AG10803 (cell line): ENCODE data around the gene CARD11.

Experiments used
- DNase-seq: peaks from one replicate; pipeline ENCODE4 v3.0.0; 2010; ENCODE audit warnings: low read depth
- H3K4me3 ChIP-seq: 2 replicates; pipeline ENCODE4 v1.5.1; 2011; ENCODE audit warnings: mild to moderate bottlenecking, low read length, control low read depth
- TF ChIP-seq, protein P1 (sequence below): conservative IDR thresholded peaks from 2 replicates; pipeline ENCODE4 v1.5.1; 2011; ENCODE audit warnings: mild to moderate bottlenecking, low read length, control low read depth, inconsistent platforms

CARD11 gene

DNA sequence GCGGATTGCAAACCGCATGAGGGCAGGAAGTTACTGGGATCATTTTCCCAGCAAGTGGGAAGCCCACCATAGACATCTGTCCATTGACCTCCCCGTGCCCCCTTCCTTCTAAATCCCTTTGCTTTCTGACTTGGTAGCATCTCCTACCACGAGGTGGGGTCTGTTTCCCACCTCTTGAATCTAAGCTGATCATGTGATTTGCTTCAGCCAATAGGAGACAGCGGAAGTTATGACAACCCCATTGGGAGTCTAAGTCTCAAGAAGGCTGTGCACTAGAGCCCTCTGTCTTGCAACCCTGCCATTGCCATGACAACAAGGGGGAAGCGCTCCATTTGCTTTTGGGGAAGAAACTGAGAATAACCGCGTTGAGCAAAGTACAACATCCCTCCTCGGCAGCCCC lies 39.2 kb upstream of the CARD11 start:
- TF ChIP-seq, protein P1, sequence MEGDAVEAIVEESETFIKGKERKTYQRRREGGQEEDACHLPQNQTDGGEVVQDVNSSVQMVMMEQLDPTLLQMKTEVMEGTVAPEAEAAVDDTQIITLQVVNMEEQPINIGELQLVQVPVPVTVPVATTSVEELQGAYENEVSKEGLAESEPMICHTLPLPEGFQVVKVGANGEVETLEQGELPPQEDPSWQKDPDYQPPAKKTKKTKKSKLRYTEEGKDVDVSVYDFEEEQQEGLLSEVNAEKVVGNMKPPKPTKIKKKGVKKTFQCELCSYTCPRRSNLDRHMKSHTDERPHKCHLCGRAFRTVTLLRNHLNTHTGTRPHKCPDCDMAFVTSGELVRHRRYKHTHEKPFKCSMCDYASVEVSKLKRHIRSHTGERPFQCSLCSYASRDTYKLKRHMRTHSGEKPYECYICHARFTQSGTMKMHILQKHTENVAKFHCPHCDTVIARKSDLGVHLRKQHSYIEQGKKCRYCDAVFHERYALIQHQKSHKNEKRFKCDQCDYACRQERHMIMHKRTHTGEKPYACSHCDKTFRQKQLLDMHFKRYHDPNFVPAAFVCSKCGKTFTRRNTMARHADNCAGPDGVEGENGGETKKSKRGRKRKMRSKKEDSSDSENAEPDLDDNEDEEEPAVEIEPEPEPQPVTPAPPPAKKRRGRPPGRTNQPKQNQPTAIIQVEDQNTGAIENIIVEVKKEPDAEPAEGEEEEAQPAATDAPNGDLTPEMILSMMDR = no peak
- DNase-seq = no peak
- H3K4me3 ChIP-seq = no peak overlapping the region

DNA sequence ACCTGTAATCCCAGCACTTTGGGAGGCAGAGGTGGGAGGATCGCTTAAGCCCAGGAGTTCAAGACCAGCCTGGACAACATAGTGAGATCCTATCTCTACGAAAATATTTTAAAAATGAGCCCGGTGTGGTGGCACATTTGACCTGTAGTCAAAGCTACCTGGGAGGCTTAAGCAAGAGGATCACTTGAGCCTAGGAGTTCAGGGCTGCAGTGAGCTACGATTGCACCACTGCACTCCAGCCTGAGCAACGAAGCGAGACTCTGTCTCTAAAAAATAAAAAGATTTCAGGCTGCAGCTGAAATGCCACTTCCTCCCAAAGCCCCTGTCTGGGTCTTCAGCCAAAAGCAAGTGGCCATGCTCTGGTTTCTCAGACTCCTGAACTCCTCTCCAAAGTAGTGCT lies 38.7 kb upstream of the CARD11 start:
- TF ChIP-seq, protein P1 = no peak
- no peak for DNase-seq
- no peak overlapping the region for H3K4me3 ChIP-seq

DNA sequence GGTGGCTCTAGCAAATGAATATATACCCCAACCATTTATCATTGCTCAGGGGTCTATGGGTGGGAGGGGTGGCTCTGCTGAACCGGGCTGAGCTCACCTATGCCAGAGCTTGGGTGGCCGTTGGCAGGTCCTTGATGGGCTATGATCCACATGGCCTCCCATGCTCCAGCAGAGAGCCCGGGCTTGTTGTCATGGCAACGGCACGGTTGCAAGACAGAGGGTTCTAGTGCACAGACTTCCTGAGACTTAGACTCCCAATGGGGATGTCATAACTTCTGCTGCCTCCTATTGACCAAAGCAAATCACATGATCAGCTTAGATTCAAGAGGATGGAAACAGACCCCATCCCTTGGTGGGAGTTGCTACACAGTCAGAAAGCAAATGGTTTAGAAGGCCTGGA lies 36.4 kb upstream of the CARD11 start:
- DNase-seq = no peak
- TF ChIP-seq, protein P1 = no peak
- H3K4me3 ChIP-seq = no peak overlapping the region

DNA sequence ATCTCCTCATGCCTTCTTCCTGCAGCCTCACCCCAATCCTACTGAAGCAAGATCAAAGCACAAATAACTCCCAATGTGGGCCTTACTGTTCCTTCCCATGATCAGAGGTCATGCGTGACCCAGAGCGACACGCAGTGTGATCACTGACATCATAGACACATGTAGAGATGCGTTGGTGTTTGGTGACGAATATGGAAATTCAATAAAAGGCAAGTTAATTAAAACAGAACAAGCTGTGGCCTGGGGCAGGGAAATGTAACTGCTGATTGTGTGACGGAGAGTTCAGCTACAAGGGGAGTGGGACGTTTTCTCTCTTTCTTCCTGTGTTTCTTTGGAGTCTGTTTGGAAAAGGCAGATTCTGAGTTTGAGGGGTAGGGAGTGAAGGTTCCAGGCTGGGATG lies 34.8 kb upstream of the CARD11 start:
- no peak for DNase-seq
- no peak overlapping the region for H3K4me3 ChIP-seq
- TF ChIP-seq, protein P1 = no peak

DNA sequence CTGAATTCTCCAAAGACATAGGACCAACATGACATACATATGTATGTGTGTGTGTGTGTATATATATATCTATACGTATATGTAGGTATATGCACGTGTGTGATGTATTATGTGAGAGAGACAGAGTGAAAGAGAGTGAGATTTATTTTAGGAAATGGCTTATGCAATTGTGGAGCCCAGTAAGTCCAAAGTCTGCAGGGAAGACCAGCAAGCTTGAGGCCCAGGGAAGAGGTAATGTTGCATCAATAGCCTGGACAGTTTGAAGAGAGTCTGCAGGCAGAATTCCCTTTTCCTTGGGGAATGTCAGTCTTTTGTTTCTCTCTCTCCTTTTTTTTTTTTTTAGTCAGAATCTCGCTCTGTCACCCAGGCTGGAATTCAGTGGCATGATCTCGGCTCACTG lies 33.0 kb upstream of the CARD11 start:
- TF ChIP-seq, protein P1 = no peak
- no peak overlapping the region for H3K4me3 ChIP-seq
- no peak for DNase-seq

DNA sequence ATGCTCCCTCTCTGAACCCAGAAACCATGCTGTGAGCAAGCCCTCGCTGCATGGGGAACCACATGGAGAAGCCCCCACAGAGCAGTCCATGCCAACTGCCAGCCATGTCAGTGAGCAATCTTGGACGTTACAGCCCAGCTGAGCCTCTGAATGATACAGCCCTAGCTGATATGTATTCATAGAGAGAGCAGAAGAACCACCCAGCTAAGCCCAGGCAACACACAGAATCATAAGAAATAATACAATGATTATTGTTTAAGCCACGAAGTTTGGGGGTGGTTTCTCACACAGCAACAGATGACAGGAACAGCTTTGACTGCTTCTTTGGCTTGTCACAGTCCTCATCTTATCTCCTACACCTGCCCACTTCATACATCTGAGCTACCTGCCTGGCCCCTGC lies 32.5 kb upstream of the CARD11 start:
- DNase-seq = no peak
- TF ChIP-seq, protein P1 = no peak
- no peak overlapping the region for H3K4me3 ChIP-seq

DNA sequence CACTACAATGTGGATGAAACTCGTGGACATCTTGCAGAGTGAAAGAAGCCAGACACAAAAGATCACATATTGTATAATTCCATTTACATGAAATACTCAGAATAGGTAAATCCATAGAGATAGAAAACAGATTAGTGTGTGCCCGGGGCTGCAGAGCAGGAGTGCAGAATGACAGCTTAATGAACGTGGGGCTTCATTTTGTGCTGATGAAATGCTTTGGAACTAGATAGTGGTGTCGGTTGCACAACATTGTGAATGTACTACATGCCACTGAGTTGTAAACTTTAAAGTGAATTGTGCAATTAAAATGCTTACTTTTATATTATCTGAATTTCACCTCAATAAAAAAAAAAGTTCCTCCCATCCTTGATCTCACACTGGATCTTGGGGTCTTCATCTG lies 31.8 kb upstream of the CARD11 start:
- TF ChIP-seq, protein P1 = no peak
- DNase-seq = no peak
- H3K4me3 ChIP-seq = no peak overlapping the region
